ENCODE data around the gene JAKMIP1.
"Not testable (repeated sequence)": the region's sequence is repeated elsewhere in the genome, so short reads cannot be mapped to it uniquely, and the experiment has no call there.

Gene JAKMIP1

GRCh38 chr4:6029254-6029653 is 171.1 kb downstream of the JAKMIP1 start:
- DNase-seq = no peak

GRCh38 chr4:6028168-6028567 is 172.2 kb downstream of the JAKMIP1 start:
- DNase-seq = no peak

- no peak for DNase-seq
Observed at GRCh38 chr4:6027392-6027791, 173.0 kb downstream of the JAKMIP1 start.

GRCh38 chr4:6024313-6024960 is 175.9 kb downstream of the JAKMIP1 start:
- no peak for DNase-seq

- no peak for DNase-seq
Observed at GRCh38 chr4:6023731-6024130, 176.6 kb downstream of the JAKMIP1 start.

GRCh38 chr4:6022607-6023288 is 177.6 kb downstream of the JAKMIP1 start:
- no peak for DNase-seq

GRCh38 chr4:6021831-6022606 is 178.3 kb downstream of the JAKMIP1 start:
- no peak for DNase-seq

- no peak for DNase-seq
Observed at GRCh38 chr4:6020613-6021012, 179.7 kb downstream of the JAKMIP1 start.

- peak; percentile 45 for DNase-seq
Observed at GRCh38 chr4:6019316-6020263, 180.8 kb downstream of the JAKMIP1 start.

- no peak for DNase-seq
Observed at GRCh38 chr4:6018331-6018730, 182.0 kb downstream of the JAKMIP1 start, which contains the start of gene C4orf50. Gene C4orf50, minus strand, starts transcription at chr4:6018431.

- DNase-seq = no peak
Observed at GRCh38 chr4:6017800-6018199, 182.5 kb downstream of the JAKMIP1 start.

- no peak for DNase-seq
Observed at GRCh38 chr4:6017030-6017429, 183.3 kb downstream of the JAKMIP1 start.

- DNase-seq = no peak
Observed at GRCh38 chr4:6013564-6013963, 186.8 kb downstream of the JAKMIP1 start.

GRCh38 chr4:6012200-6012599 is 188.1 kb downstream of the JAKMIP1 start:
- DNase-seq = no peak

- no peak for DNase-seq
Observed at GRCh38 chr4:6011686-6012085, 188.7 kb downstream of the JAKMIP1 start.

GRCh38 chr4:6011271-6011671 is 189.1 kb downstream of the JAKMIP1 start:
- DNase-seq = no peak

- DNase-seq = no peak
Observed at GRCh38 chr4:6010789-6011188, 189.6 kb downstream of the JAKMIP1 start.

- no peak for DNase-seq
Observed at GRCh38 chr4:6009452-6009851, 190.9 kb downstream of the JAKMIP1 start.

- no peak for DNase-seq
Observed at GRCh38 chr4:6008766-6009385, 191.5 kb downstream of the JAKMIP1 start.

GRCh38 chr4:6008092-6008551 is 192.2 kb downstream of the JAKMIP1 start:
- no peak for DNase-seq

GRCh38 chr4:6005175-6005574 is 195.2 kb downstream of the JAKMIP1 start:
- no peak for DNase-seq

GRCh38 chr4:6003485-6003884 is 196.9 kb downstream of the JAKMIP1 start:
- not testable (repeated sequence) for DNase-seq
